HepG2 (cell line): Measurements from ENCODE around the gene RDH13. TPM values are rescaled to one million over a fixed set of nuclear protein-coding genes. Genes with fewer than 3 reads are reported as not detected.

Source experiments
- ETV5 ChIP-seq: IDR thresholded peaks from 2 replicates; pipeline ENCODE4 v1.6.1; 2018; ENCODE audit warnings: missing biosample characterization, missing genetic modification reagents, inconsistent platforms, borderline replicate concordance
- GTF3A ChIP-seq: sonication (generic); formaldehyde crosslinking; conservative IDR thresholded peaks from 2 replicates; pipeline ENCODE4 v1.4.0; 2020; ENCODE audit warnings: mild to moderate bottlenecking, missing genetic modification reagents
- HMGXB4 ChIP-seq, 2 experiments: sonication (generic) in 1 of 2; formaldehyde crosslinking in 1 of 2; IDR thresholded peaks; 2 replicates each; pipeline versions ENCODE4 v1.4.0 to v1.6.1; 2018 to 2020; ENCODE audit warnings: missing genetic modification reagents in 2 of 2, borderline replicate concordance in 1 of 2, low read depth in 1 of 2, mild to moderate bottlenecking in 1 of 2, missing biosample characterization in 1 of 2
- HNF1A ChIP-seq, 2 experiments: sonication (generic) in 1 of 2; formaldehyde crosslinking in 1 of 2; IDR thresholded peaks; 2 replicates each; pipeline versions ENCODE4 v1.4.0 to v1.6.1; 2016 to 2020; ENCODE audit warnings: borderline replicate concordance in 1 of 2, low read depth in 1 of 2, mild to moderate bottlenecking in 1 of 2, missing genetic modification reagents in 1 of 2
- IRF2 ChIP-seq: IDR thresholded peaks from 2 replicates; pipeline ENCODE4 v1.6.1; 2018; ENCODE audit warnings: missing genetic modification reagents, missing compliant biosample characterization
- RFXANK ChIP-seq: IDR thresholded peaks from 2 replicates; pipeline ENCODE4 v1.6.1; 2016
- SYNCRIP ChIP-seq: fragments of 200-400 bp; formaldehyde crosslinking; IDR thresholded peaks from 2 replicates; pipeline ENCODE4 v1.6.1; 2018; ENCODE audit warnings: mild to moderate bottlenecking, low read depth, low read length; ENCODE audit not compliant: insufficient read depth
- TCF12 ChIP-seq, 2 experiments: fragments of 450-650 bp in 1 of 2; sonication (generic) in 1 of 2; formaldehyde crosslinking in 1 of 2; IDR thresholded peaks; 2 replicates each; pipeline versions ENCODE4 v1.6.1 to v1.8.0; 2017 to 2022; ENCODE audit warnings: antibody characterized with exemption in 1 of 2, mild to moderate bottlenecking in 1 of 2, missing genetic modification reagents in 1 of 2, moderate library complexity in 1 of 2
- ZBTB46 ChIP-seq: sonication (generic); formaldehyde crosslinking; IDR thresholded peaks from 2 replicates; pipeline ENCODE4 v1.4.0; 2020; ENCODE audit warnings: mild to moderate bottlenecking, missing genetic modification reagents, borderline replicate concordance
- ZFP62 ChIP-seq: sonication (generic); formaldehyde crosslinking; IDR thresholded peaks from 2 replicates; pipeline ENCODE4 v1.4.0; 2020; ENCODE audit warnings: missing genetic modification reagents
- ZKSCAN5 ChIP-seq: sonication (generic); formaldehyde crosslinking; IDR thresholded peaks from 2 replicates; pipeline ENCODE4 v1.5.1; 2020; ENCODE audit warnings: mild to moderate bottlenecking, missing genetic modification reagents
- ZNF383 ChIP-seq: sonication (generic); formaldehyde crosslinking; IDR thresholded peaks from 2 replicates; pipeline ENCODE4 v1.4.0; 2020; ENCODE audit warnings: missing genetic modification reagents, mild to moderate bottlenecking, borderline replicate concordance
- ZNF644 ChIP-seq: IDR thresholded peaks from 2 replicates; pipeline ENCODE4 v1.6.1; 2016; ENCODE audit warnings: low read depth
- ZNF790 ChIP-seq: sonication (generic); formaldehyde crosslinking; IDR thresholded peaks from 2 replicates; pipeline ENCODE4 v1.8.0; 2022; ENCODE audit warnings: missing genetic modification reagents, mild to moderate bottlenecking, borderline replicate concordance
- polyA plus RNA-seq, 8 experiments: library from polyadenylated mRNA; depleted of rRNA in 3 of 8; stranded (reverse) in 7 of 8; unstranded in 1 of 8; fragments of >200 nt; fragmentation: Illumina TruSeq in 4 of 8; extraction: Trizol in 4 of 8; gene quantifications; 2 replicates each; pipeline versions ENCODE4 v1.2.1 to v1.2.3, GENCODE V29; 2011 to 2016; ENCODE audit warnings: low read depth in 4 of 8, missing spikeins in 1 of 8, mixed read lengths in 1 of 8; ENCODE audit not compliant: insufficient read depth in 1 of 8
- total RNA-seq, 5 experiments: library from RNA; depleted of rRNA; stranded (reverse); fragments of >200 nt; fragmentation: Illumina TruSeq; extraction: Trizol; gene quantifications; 2 replicates each; pipeline ENCODE4 v1.2.3, GENCODE V29; 2016; ENCODE audit warnings: low read depth in 1 of 5
- TF ChIP-seq, protein P1 (sequence below): sonication (generic); formaldehyde crosslinking; IDR thresholded peaks from 2 replicates; pipeline ENCODE4 v1.4.0; 2020; ENCODE audit warnings: missing genetic modification reagents, borderline replicate concordance

The RDH13 gene
- total and polyA plus RNA-seq, 2 of the 13 experiments (the other 11 are each of a cell fraction or from before 2014, with no cell fraction given), result 13.4 to 21.5 TPM

GRCh38 chr19:55080968-55081769, 18.2 kb upstream of the RDH13 start (continued):
- TF ChIP-seq ETV5 (no peak), RFXANK (CRISPR knock-in tag) (no peak), ZFP62 (CRISPR knock-in tag) (no peak), TCF12 (IDR thresholded peaks at IDR 0.05) (no peak), TCF12 (CRISPR knock-in tag; IDR thresholded peaks at IDR 0.05) (no peak), ZBTB46 (CRISPR knock-in tag) (no peak), IRF2 (no peak), ZNF383 (CRISPR knock-in tag) (no peak), ZNF644 (CRISPR knock-in tag) (no peak), HMGXB4 (CRISPR knock-in tag; IDR thresholded peaks at IDR 0.05; ENCODE audit: borderline replicate concordance in 1 of 2, low read depth in 1 of 2) (peak in 1 of 2 experiments; percentile 59; a peak in 2 of 4 replicates), HNF1A (IDR thresholded peaks at IDR 0.05; ENCODE audit: low read depth) (no peak), HNF1A (CRISPR knock-in tag; IDR thresholded peaks at IDR 0.05; ENCODE audit: borderline replicate concordance) (no peak), ZNF790 (CRISPR knock-in tag) (no peak), GTF3A (no peak), ZKSCAN5 (no peak), SYNCRIP (no peak)
- TF ChIP-seq, protein P1, sequence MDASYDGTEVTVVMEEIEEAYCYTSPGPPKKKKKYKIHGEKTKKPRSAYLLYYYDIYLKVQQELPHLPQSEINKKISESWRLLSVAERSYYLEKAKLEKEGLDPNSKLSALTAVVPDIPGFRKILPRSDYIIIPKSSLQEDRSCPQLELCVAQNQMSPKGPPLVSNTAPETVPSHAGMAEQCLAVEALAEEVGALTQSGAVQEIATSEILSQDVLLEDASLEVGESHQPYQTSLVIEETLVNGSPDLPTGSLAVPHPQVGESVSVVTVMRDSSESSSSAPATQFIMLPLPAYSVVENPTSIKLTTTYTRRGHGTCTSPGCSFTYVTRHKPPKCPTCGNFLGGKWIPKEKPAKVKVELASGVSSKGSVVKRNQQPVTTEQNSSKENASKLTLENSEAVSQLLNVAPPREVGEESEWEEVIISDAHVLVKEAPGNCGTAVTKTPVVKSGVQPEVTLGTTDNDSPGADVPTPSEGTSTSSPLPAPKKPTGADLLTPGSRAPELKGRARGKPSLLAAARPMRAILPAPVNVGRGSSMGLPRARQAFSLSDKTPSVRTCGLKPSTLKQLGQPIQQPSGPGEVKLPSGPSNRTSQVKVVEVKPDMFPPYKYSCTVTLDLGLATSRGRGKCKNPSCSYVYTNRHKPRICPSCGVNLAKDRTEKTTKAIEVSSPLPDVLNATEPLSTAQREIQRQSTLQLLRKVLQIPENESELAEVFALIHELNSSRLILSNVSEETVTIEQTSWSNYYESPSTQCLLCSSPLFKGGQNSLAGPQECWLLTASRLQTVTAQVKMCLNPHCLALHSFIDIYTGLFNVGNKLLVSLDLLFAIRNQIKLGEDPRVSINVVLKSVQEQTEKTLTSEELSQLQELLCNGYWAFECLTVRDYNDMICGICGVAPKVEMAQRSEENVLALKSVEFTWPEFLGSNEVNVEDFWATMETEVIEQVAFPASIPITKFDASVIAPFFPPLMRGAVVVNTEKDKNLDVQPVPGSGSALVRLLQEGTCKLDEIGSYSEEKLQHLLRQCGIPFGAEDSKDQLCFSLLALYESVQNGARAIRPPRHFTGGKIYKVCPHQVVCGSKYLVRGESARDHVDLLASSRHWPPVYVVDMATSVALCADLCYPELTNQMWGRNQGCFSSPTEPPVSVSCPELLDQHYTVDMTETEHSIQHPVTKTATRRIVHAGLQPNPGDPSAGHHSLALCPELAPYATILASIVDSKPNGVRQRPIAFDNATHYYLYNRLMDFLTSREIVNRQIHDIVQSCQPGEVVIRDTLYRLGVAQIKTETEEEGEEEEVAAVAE (CRISPR knock-in tag), result no peak
